Neural progenitor cell (in vitro differentiated cells): Measurements from ENCODE around the gene STAG3. TPM values are rescaled to one million over a fixed set of nuclear protein-coding genes. Genes with fewer than 3 reads are reported as not detected.

Experiments
- DNase-seq: peaks from one replicate; pipeline ENCODE4 v3.0.0-alpha.2; 2016; ENCODE audit warnings: low spot score
- H2AFZ ChIP-seq: fragments of 200-600 bp; sonication (generic); replicated peaks from 2 replicates; pipeline ENCODE4 v1.6.1; 2016; ENCODE audit warnings: antibody characterized with exemption
- H3F3A ChIP-seq: fragments of 200-600 bp; sonication (generic); 2 replicates; pipeline ENCODE4 v1.6.1; 2016; ENCODE audit warnings: antibody characterized with exemption, low read depth
- H3K27ac ChIP-seq: fragments of 200-600 bp; sonication (generic); 2 replicates; pipeline ENCODE4 v1.5.1; 2016; ENCODE audit warnings: mild to moderate bottlenecking
- H3K27me3 ChIP-seq: fragments of 200-600 bp; sonication (generic); 2 replicates; pipeline ENCODE4 v1.6.1; 2016; ENCODE audit warnings: mild to moderate bottlenecking, moderate library complexity
- H3K36me3 ChIP-seq: fragments of 200-600 bp; sonication (generic); 2 replicates; pipeline ENCODE4 v1.5.1; 2016
- H3K4me1 ChIP-seq: fragments of 200-600 bp; sonication (generic); 2 replicates; pipeline ENCODE4 v1.6.1; 2016; ENCODE audit warnings: mixed run types
- H3K4me2 ChIP-seq: fragments of 200-600 bp; sonication (generic); 2 replicates; pipeline ENCODE4 v1.6.1; 2016
- H3K4me3 ChIP-seq: fragments of 200-600 bp; sonication (generic); 2 replicates; pipeline ENCODE4 v1.5.1; 2016
- H3K79me2 ChIP-seq: fragments of 200-600 bp; sonication (generic); 2 replicates; pipeline ENCODE4 v1.6.1; 2016; ENCODE audit warnings: low read depth
- H3K9ac ChIP-seq: fragments of 200-600 bp; sonication (generic); 2 replicates; pipeline ENCODE4 v1.6.1; 2016
- H3K9me3 ChIP-seq: fragments of 200-600 bp; sonication (generic); 2 replicates; pipeline ENCODE4 v1.5.1; 2016; ENCODE audit warnings: low read depth
- H4K20me1 ChIP-seq: fragments of 200-600 bp; sonication (generic); 2 replicates; pipeline ENCODE4 v1.6.1; 2016; ENCODE audit warnings: low read depth
- H3K27ac Mint-ChIP-seq: 3 replicates; pipeline ENCODE4 v1.8.0; 2021; ENCODE audit warnings: mixed read lengths
- H3K27me3 Mint-ChIP-seq: 2 replicates; pipeline ENCODE4 v1.8.0; 2022; ENCODE audit warnings: low read depth, mild to moderate bottlenecking, inconsistent platforms, moderate library complexity, mixed read lengths; ENCODE audit not compliant: insufficient read depth
- H3K36me3 Mint-ChIP-seq: 3 replicates; pipeline ENCODE4 v1.8.0; 2021; ENCODE audit warnings: mixed read lengths
- H3K4me1 Mint-ChIP-seq: 3 replicates; pipeline ENCODE4 v1.8.0; 2021; ENCODE audit warnings: mixed read lengths
- H3K4me3 Mint-ChIP-seq: 3 replicates; pipeline ENCODE4 v1.8.0; 2021; ENCODE audit warnings: mild to moderate bottlenecking, moderate library complexity, mixed read lengths
- H3K9me3 Mint-ChIP-seq: 3 replicates; pipeline ENCODE4 v1.8.0; 2020; ENCODE audit warnings: mixed read lengths
- EZH2 ChIP-seq: fragments of 200-600 bp; sonication (generic); IDR thresholded peaks from 2 replicates; pipeline ENCODE4 v1.6.1; 2017; ENCODE audit warnings: antibody characterized with exemption, mild to moderate bottlenecking, moderate library complexity
- EZH2phosphoT487 ChIP-seq: fragments of 200-600 bp; sonication (generic); IDR thresholded peaks from 2 replicates; pipeline ENCODE4 v1.6.1; 2017; ENCODE audit warnings: antibody characterized with exemption
- total RNA-seq: library from RNA; depleted of rRNA; stranded (reverse); fragments of >200 nt; gene quantifications from 2 replicates; pipeline ENCODE4 v1.2.3, GENCODE V29; 2015; ENCODE audit warnings: low replicate concordance
- TF ChIP-seq, protein P1 (sequence below): fragments of 200-600 bp; sonication (generic); IDR thresholded peaks from 2 replicates; pipeline ENCODE4 v1.5.1; 2017; ENCODE audit warnings: antibody characterized with exemption, mild to moderate bottlenecking

Gene STAG3
- total RNA-seq, 1 donor from 2014 or later: 0.58 TPM

GRCh38 chr7:100198266-100198665, 20.5 kb downstream of the STAG3 start:
- Histone ChIP-seq H2AFZ (no peak overlapping the region), H3F3A (no peaks in the 10 kb centered on the region), H3K27ac (no peak overlapping the region), H3K27me3 (no peaks in the 10 kb centered on the region), H3K79me2 (no peaks in the 10 kb centered on the region), H3K9me3 (no peaks in the 10 kb centered on the region), H4K20me1 (no peaks in the 10 kb centered on the region), H3K4me2 (no peak overlapping the region), H3K9ac (no peak overlapping the region), H3K4me3 (no peak overlapping the region), H3K36me3 (no peaks in the 10 kb centered on the region), H3K4me1 (peaks cover 3% of the 10 kb centered on the region)
- DNase-seq: no peak
- Mint-ChIP-seq H3K9me3 (no peaks in the 10 kb centered on the region), H3K27ac (no peak overlapping the region), H3K4me1 (peaks cover 3% of the 10 kb centered on the region), H3K4me3 (no peak overlapping the region), H3K36me3 (no peaks in the 10 kb centered on the region), H3K27me3 (peaks cover 10% of the 10 kb centered on the region)
- TF ChIP-seq, protein P1, sequence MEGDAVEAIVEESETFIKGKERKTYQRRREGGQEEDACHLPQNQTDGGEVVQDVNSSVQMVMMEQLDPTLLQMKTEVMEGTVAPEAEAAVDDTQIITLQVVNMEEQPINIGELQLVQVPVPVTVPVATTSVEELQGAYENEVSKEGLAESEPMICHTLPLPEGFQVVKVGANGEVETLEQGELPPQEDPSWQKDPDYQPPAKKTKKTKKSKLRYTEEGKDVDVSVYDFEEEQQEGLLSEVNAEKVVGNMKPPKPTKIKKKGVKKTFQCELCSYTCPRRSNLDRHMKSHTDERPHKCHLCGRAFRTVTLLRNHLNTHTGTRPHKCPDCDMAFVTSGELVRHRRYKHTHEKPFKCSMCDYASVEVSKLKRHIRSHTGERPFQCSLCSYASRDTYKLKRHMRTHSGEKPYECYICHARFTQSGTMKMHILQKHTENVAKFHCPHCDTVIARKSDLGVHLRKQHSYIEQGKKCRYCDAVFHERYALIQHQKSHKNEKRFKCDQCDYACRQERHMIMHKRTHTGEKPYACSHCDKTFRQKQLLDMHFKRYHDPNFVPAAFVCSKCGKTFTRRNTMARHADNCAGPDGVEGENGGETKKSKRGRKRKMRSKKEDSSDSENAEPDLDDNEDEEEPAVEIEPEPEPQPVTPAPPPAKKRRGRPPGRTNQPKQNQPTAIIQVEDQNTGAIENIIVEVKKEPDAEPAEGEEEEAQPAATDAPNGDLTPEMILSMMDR: no peak

- no peaks in the 10 kb centered on the region for H4K20me1 ChIP-seq
- no peaks in the 10 kb centered on the region for H3K79me2 ChIP-seq
- peaks cover 3% of the 10 kb centered on the region for H3K4me1 Mint-ChIP-seq
- H3K27ac ChIP-seq: no peak overlapping the region
- no peak overlapping the region for H3K4me2 ChIP-seq
- no peak overlapping the region for H3K9ac ChIP-seq
- no peaks in the 10 kb centered on the region for H3K27me3 ChIP-seq
- H2AFZ ChIP-seq: no peak overlapping the region
- no peak for DNase-seq
- no peaks in the 10 kb centered on the region for H3K9me3 ChIP-seq
- peaks cover 11% of the 10 kb centered on the region for H3K4me1 ChIP-seq
- H3K4me3 ChIP-seq: no peak overlapping the region
- no peaks in the 10 kb centered on the region for H3F3A ChIP-seq
- H3K4me3 Mint-ChIP-seq: no peak overlapping the region
- peaks cover 16% of the 10 kb centered on the region for H3K27me3 Mint-ChIP-seq
- no peaks in the 10 kb centered on the region for H3K36me3 ChIP-seq
- H3K9me3 Mint-ChIP-seq: no peaks in the 10 kb centered on the region
- no peaks in the 10 kb centered on the region for H3K36me3 Mint-ChIP-seq
- no peak overlapping the region for H3K27ac Mint-ChIP-seq
- TF ChIP-seq EZH2phosphoT487 (no peak), EZH2 (no peak)
- TF ChIP-seq, protein P1: no peak
Observed at GRCh38 chr7:100200693-100201092, 23.0 kb downstream of the STAG3 start.

GRCh38 chr7:100204454-100204853, 26.7 kb downstream of the STAG3 start:
- Histone ChIP-seq H3K4me3 (no peak overlapping the region), H3K9ac (no peak overlapping the region), H3K4me2 (no peak overlapping the region), H3K27ac (no peak overlapping the region), H3F3A (peaks cover 3% of the 10 kb centered on the region), H4K20me1 (no peaks in the 10 kb centered on the region), H3K36me3 (no peaks in the 10 kb centered on the region), H3K4me1 (peaks cover 11% of the 10 kb centered on the region), H3K27me3 (no peaks in the 10 kb centered on the region), H3K79me2 (no peaks in the 10 kb centered on the region), H3K9me3 (no peaks in the 10 kb centered on the region), H2AFZ (no peak overlapping the region)
- Mint-ChIP-seq H3K27me3 (peaks cover 16% of the 10 kb centered on the region), H3K9me3 (no peaks in the 10 kb centered on the region), H3K27ac (peak overlapping the region; percentile 6), H3K36me3 (peaks cover 5% of the 10 kb centered on the region), H3K4me3 (no peak overlapping the region), H3K4me1 (peaks cover 3% of the 10 kb centered on the region)
- no peak for DNase-seq
- TF ChIP-seq, protein P1: no peak
- TF ChIP-seq EZH2phosphoT487 (no peak), EZH2 (no peak)
